Testis (tissue), 2 donors: ENCODE results near the gene CABP1.

ENCODE experiments used
- CTCF ChIP-seq, 3 experiments: fragments of 450-650 bp in 2 of 3; fragments of 200-600 bp in 1 of 3; sonication (generic) in 1 of 3; IDR thresholded peaks; one replicate each; pipeline ENCODE4 v1.5.1; 2016 to 2019; ENCODE audit warnings: antibody characterized with exemption in 3 of 3, mild to moderate bottlenecking in 2 of 3, moderate library complexity in 1 of 3
- POLR2A ChIP-seq: fragments of 450-650 bp; IDR thresholded peaks from one replicate; pipeline ENCODE4 v1.6.1; 2017; ENCODE audit warnings: antibody characterized with exemption, mild to moderate bottlenecking, moderate library complexity

- no peak for TF ChIP-seq POLR2A
- TF ChIP-seq CTCF (IDR thresholded peaks at IDR 0.05) = no peak
Observed at GRCh38 chr12:120712610-120713009, 72.2 kb downstream of the CABP1 start.
